HepG2 (cell line): ENCODE data around the gene CSF1R. TPM values are rescaled to one million over a fixed set of nuclear protein-coding genes. Genes with fewer than 3 reads are reported as not detected.

Source experiments
- ATAC-seq: fragments of 200-7000 bp; cut with Tn5 transposase; 3 replicates; pipeline ENCODE4 v1.9.1; 2020; ENCODE audit warnings: mild to moderate bottlenecking, moderate library complexity
- BruUV-seq: library from RNA; stranded (reverse); fragments of 400-500 nt; replicated peaks from 2 replicates; lab custom pipeline; 2021; lab: Mats Ljungman, UMichigan
- CTCF ChIA-PET: fragments of 300-600 bp; formaldehyde crosslinking; extraction: SDS; loops from one replicate; lab custom pipeline; 2021; ENCODE audit warnings: low total read pairs, inconsistent platforms, low intra/inter-chr PET ratio; lab: Yijun Ruan, JAX
- POLR2A ChIA-PET: fragments of 350-600 bp; sonication (Branson Sonifier 250); formaldehyde crosslinking; loops from one replicate; lab custom pipeline; 2020; ENCODE audit warnings: antibody characterized with exemption, inconsistent platforms; lab: Yijun Ruan, JAX
- DNase-seq: peaks from one replicate; pipeline ENCODE4 v3.0.0-alpha.2; 2015; ENCODE audit warnings: low spot score
- FAIRE-seq: peaks from 3 replicates; lab custom pipeline; 2011; peaks lifted over from hg19 to GRCh38; lab: Jason Lieb, UNC
- H2AFZ ChIP-seq: one replicate; pipeline ENCODE4 v1.6.1; 2011; ENCODE audit warnings: low read length, inconsistent platforms
- H3K27ac ChIP-seq: fragments of 300-600 bp; 3 replicates; pipeline ENCODE4 v1.8.0; 2011; ENCODE audit warnings: mixed run types, mild to moderate bottlenecking, mixed read lengths, low read length, inconsistent platforms; ENCODE audit not compliant: insufficient read depth; ENCODE audit errors: extremely low read length
- H3K27me3 ChIP-seq, 2 experiments: fragments of 200-600 bp in 1 of 2; 2 replicates in 1 of 2; 3 replicates in 1 of 2; pipeline versions ENCODE4 v1.6.0 to v1.8.0; 2011; ENCODE audit warnings: low read length in 2 of 2, mild to moderate bottlenecking in 2 of 2, moderate library complexity in 2 of 2, inconsistent platforms in 1 of 2; ENCODE audit not compliant: insufficient read depth in 2 of 2, control insufficient read depth in 1 of 2
- H3K36me3 ChIP-seq, 2 experiments: fragments of 200-600 bp in 1 of 2; replicated peaks in 1 of 2; 2 replicates in 1 of 2; 3 replicates in 1 of 2; pipeline versions ENCODE4 v1.5.1 to v1.8.0; 2011; ENCODE audit warnings: low read length in 2 of 2, inconsistent platforms in 1 of 2; ENCODE audit not compliant: insufficient read depth in 2 of 2, control insufficient read depth in 1 of 2
- H3K4me1 ChIP-seq: 2 replicates; pipeline ENCODE4 v1.5.1; 2012; ENCODE audit warnings: low read length, inconsistent platforms; ENCODE audit not compliant: insufficient read depth
- H3K4me2 ChIP-seq: 2 replicates; pipeline ENCODE4 v1.6.0; 2011; ENCODE audit warnings: low read depth, low read length, inconsistent platforms
- H3K4me3 ChIP-seq, 3 experiments: fragments of 200-600 bp in 1 of 3; sonication (generic), shearing (Covaris generic) in 1 of 3; replicated peaks in 1 of 3; 2 replicates each; pipeline ENCODE4 v1.5.1; 2011 to 2016; ENCODE audit warnings: low read length in 3 of 3, inconsistent platforms in 2 of 3, low read depth in 2 of 3, mild to moderate bottlenecking in 2 of 3, control low read depth in 1 of 3, mixed read lengths in 1 of 3; ENCODE audit not compliant: insufficient read depth in 1 of 3
- H3K79me2 ChIP-seq: one replicate; pipeline ENCODE4 v1.6.1; 2011; ENCODE audit warnings: low read length, inconsistent platforms; ENCODE audit not compliant: insufficient read depth
- H3K9ac ChIP-seq: 2 replicates; pipeline ENCODE4 v1.6.0; 2011; ENCODE audit warnings: mild to moderate bottlenecking, low read depth, low read length, inconsistent platforms; ENCODE audit not compliant: insufficient read depth
- H3K9me3 ChIP-seq: 2 replicates; pipeline ENCODE4 v1.5.1; 2012; ENCODE audit warnings: mild to moderate bottlenecking, low read length
- H4K20me1 ChIP-seq: 2 replicates; pipeline ENCODE4 v1.6.0; 2011; ENCODE audit warnings: inconsistent platforms, mild to moderate bottlenecking, low read length, moderate library complexity; ENCODE audit not compliant: insufficient read depth
- HMG20A ChIP-seq: IDR thresholded peaks from 2 replicates; pipeline ENCODE4 v1.6.1; 2016; ENCODE audit warnings: borderline replicate concordance
- MNT ChIP-seq: fragments of 450-650 bp; IDR thresholded peaks from 2 replicates; pipeline ENCODE4 v1.6.1; 2016
- TSC22D2 ChIP-seq: sonication (generic); formaldehyde crosslinking; IDR thresholded peaks from 2 replicates; pipeline ENCODE4 v1.5.1; 2020; ENCODE audit warnings: missing genetic modification reagents, mild to moderate bottlenecking, borderline replicate concordance
- ZFP90 ChIP-seq: sonication (generic); formaldehyde crosslinking; IDR thresholded peaks from 2 replicates; pipeline ENCODE4 v1.8.0; 2022; ENCODE audit warnings: missing genetic modification reagents, mild to moderate bottlenecking, inconsistent platforms, borderline replicate concordance
- ZNF687 ChIP-seq: sonication (generic); formaldehyde crosslinking; IDR thresholded peaks from 2 replicates; pipeline ENCODE4 v1.5.1; 2020; ENCODE audit warnings: mild to moderate bottlenecking, missing genetic modification reagents, moderate library complexity
- ZSCAN12 ChIP-seq: sonication (generic); formaldehyde crosslinking; IDR thresholded peaks from 2 replicates; pipeline ENCODE4 v1.9.0; 2021; ENCODE audit warnings: mild to moderate bottlenecking, missing genetic modification reagents
- WGBS: methylation state at CpG from one replicate; pipeline ENCODE4 v1.1.6; 2017; ENCODE audit warnings: low lambda C conversion rate; 5-methylcytosine and 5-hydroxymethylcytosine counted together
- in situ Hi-C: cut with HindIII; loops from 2 replicates; pipeline ENCODE4 v1.10.0; 2017; ENCODE audit warnings: low pct_unique_long_range_greater_than_20kb; ENCODE audit not compliant: extremely low pct_ligation_motif_present
- intact Hi-C: fragments of 100-400 bp; cut with micrococcal nuclease; formaldehyde crosslinking; loops from one replicate; pipeline ENCODE4 v1.10.0; 2022; ENCODE audit not compliant: unreplicated experiment
- polyA plus RNA-seq, 8 experiments: library from polyadenylated mRNA; depleted of rRNA in 3 of 8; stranded (reverse) in 7 of 8; unstranded in 1 of 8; fragments of >200 nt; fragmentation: Illumina TruSeq in 4 of 8; extraction: Trizol in 4 of 8; gene quantifications; 2 replicates each; pipeline versions ENCODE4 v1.2.1 to v1.2.3, GENCODE V29; 2011 to 2016; ENCODE audit warnings: low read depth in 4 of 8, missing spikeins in 1 of 8, mixed read lengths in 1 of 8; ENCODE audit not compliant: insufficient read depth in 1 of 8
- total RNA-seq, 5 experiments: library from RNA; depleted of rRNA; stranded (reverse); fragments of >200 nt; fragmentation: Illumina TruSeq; extraction: Trizol; gene quantifications; 2 replicates each; pipeline ENCODE4 v1.2.3, GENCODE V29; 2016; ENCODE audit warnings: low read depth in 1 of 5

Gene CSF1R
- total and polyA plus RNA-seq, 2 of the 13 experiments (the other 11 are each of a cell fraction or from before 2014, with no cell fraction given), result 0.01 TPM; not detected in 1

DNA sequence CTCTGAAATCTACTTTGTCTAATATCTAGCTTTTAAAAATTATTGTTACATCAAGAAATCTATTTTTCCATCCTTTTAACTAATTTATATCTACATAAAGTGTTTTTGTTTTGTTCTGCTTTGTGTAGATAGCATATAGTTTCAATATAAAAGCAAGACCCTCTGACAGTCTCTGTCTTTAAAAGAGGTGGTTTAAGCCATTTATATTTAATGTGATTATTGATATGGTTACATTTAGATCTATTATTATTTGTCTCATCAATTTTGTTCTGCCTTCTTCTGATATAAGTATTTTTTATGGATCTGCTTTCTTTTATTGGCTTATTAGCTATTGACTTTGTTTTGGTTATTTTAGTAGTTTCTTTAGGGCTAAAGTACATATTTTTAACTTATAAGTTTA, 69.8 kb downstream of the CSF1R start (continued):
- TF ChIP-seq MNT, result no peak
- TF ChIP-seq HMG20A (CRISPR knock-in tag), result no peak

GRCh38 chr5:150015415-150015814, 70.9 kb downstream of the CSF1R start:
- Histone ChIP-seq H3K4me3 (no peak overlapping the region), H3K9ac (no peak overlapping the region), H2AFZ (no peak overlapping the region), H3K4me1 (peaks cover 10% of the 10 kb centered on the region), H3K79me2 (peaks cover 4% of the 10 kb centered on the region), H3K4me2 (no peak overlapping the region), H3K27me3 (no peaks in the 10 kb centered on the region), H3K9me3 (peaks cover 8% of the 10 kb centered on the region; the same call in 1 of the 2 replicates), H3K27ac (no peak overlapping the region), H4K20me1 (no peaks in the 10 kb centered on the region), H3K36me3 (peaks cover 36 to 87% of the 10 kb centered on the region in 2 experiments)
- ATAC-seq, result no peak
- ChIA-PET POLR2A (interaction anchor here (1.2 kb wide), 1 partner anchor 11 kb away, joined by 3 read pairs; no protein-coding TSS in a partner anchor), CTCF (no interaction called here)
- no peak for FAIRE-seq
- intact Hi-C loops, result no loop called here
- in situ Hi-C loops, result no loop called here
- DNase-seq, result no peak
- no TSS peak for BruUV-seq
- no peak for TF ChIP-seq ZSCAN12 (CRISPR knock-in tag)
- peak; percentile 99 for TF ChIP-seq ZFP90
- no peak for TF ChIP-seq TSC22D2 (CRISPR knock-in tag)
- TF ChIP-seq ZNF687, result no peak
- WGBS, result 97% methylated on average over 3 of the region's 3 CpGs
